Panc1 (cell line): ENCODE measurements around the gene RGPD8. TPM values are rescaled to one million over a fixed set of nuclear protein-coding genes. Genes with fewer than 3 reads are reported as not detected.
"Not testable (repeated sequence)": the region's sequence is repeated elsewhere in the genome, so short reads cannot be mapped to it uniquely, and the experiment has no call there.

ENCODE experiments used
- ATAC-seq: fragments of 200-7000 bp; cut with Tn5 transposase; 2 replicates; pipeline ENCODE4 v1.9.1; 2020; ENCODE audit warnings: mild to moderate bottlenecking, moderate library complexity
- BruUV-seq: library from RNA; stranded (reverse); fragments of 400-500 nt; replicated peaks from 2 replicates; lab custom pipeline; 2021; lab: Mats Ljungman, UMichigan
- CTCF ChIA-PET: fragments of 300-600 bp; sonication (Branson Sonifier 250); formaldehyde crosslinking; loops from one replicate; lab custom pipeline; 2022; ENCODE audit warnings: antibody characterized with exemption; lab: Charles Lee
- POLR2A ChIA-PET: fragments of 300-600 bp; sonication (Branson Sonifier 250); formaldehyde crosslinking; loops from one replicate; lab custom pipeline; 2022; ENCODE audit warnings: antibody characterized with exemption; lab: Charles Lee
- DNase-seq: peaks from one replicate; pipeline ENCODE4 v3.0.0-alpha.2; 2010; ENCODE audit warnings: low read depth, low spot score
- H3K27ac ChIP-seq: 2 replicates; pipeline ENCODE4 v1.5.1; 2011; ENCODE audit warnings: mild to moderate bottlenecking, low read length, inconsistent platforms
- H3K27me3 ChIP-seq: fragments of 200-500 bp; sonication (Bioruptor generic); 2 replicates; pipeline ENCODE4 v1.6.0; 2014; ENCODE audit warnings: low read length, inconsistent platforms; ENCODE audit not compliant: control insufficient read depth, insufficient read depth
- H3K36me3 ChIP-seq: fragments of 200-500 bp; sonication (Bioruptor generic); 2 replicates; pipeline ENCODE4 v1.5.1; 2014; ENCODE audit warnings: inconsistent platforms, mild to moderate bottlenecking, low read length, moderate library complexity; ENCODE audit not compliant: control insufficient read depth, insufficient read depth
- H3K4me1 ChIP-seq: 2 replicates; pipeline ENCODE4 v1.5.1; 2011; ENCODE audit warnings: inconsistent platforms, mild to moderate bottlenecking, low read length, moderate library complexity; ENCODE audit not compliant: control insufficient read depth, insufficient read depth
- H3K4me3 ChIP-seq, 2 experiments: 2 replicates each; pipeline ENCODE4 v1.5.1; 2011 to 2012; ENCODE audit warnings: low read depth in 2 of 2, low read length in 2 of 2, mild to moderate bottlenecking in 2 of 2, inconsistent platforms in 1 of 2, moderate library complexity in 1 of 2
- H3K9me3 ChIP-seq: fragments of 200-500 bp; sonication (Bioruptor generic); 2 replicates; pipeline ENCODE4 v1.5.1; 2014; ENCODE audit warnings: low read depth, mild to moderate bottlenecking, inconsistent platforms, low read length, moderate library complexity; ENCODE audit not compliant: control insufficient read depth, insufficient read depth
- CTCF ChIP-seq: fragments of 450-650 bp; IDR thresholded peaks from 2 replicates; pipeline ENCODE4 v1.5.1; 2017; ENCODE audit warnings: mild to moderate bottlenecking
- POLR2AphosphoS5 ChIP-seq: IDR thresholded peaks from 2 replicates; pipeline ENCODE4 v1.6.1; 2012; ENCODE audit warnings: mild to moderate bottlenecking, low read depth, low read length, moderate library complexity
- REST ChIP-seq, 2 experiments: IDR thresholded peaks; 2 replicates each; pipeline ENCODE4 v1.6.1; 2011 to 2012; ENCODE audit warnings: low read depth in 2 of 2, control low read depth in 1 of 2, low read length in 1 of 2, mild to moderate bottlenecking in 1 of 2, moderate library complexity in 1 of 2; ENCODE audit not compliant: insufficient read depth in 1 of 2
- SIN3A ChIP-seq: IDR thresholded peaks from 2 replicates; pipeline ENCODE4 v1.6.1; 2012; ENCODE audit warnings: low read depth, mild to moderate bottlenecking, low read length, moderate library complexity, borderline replicate concordance; ENCODE audit not compliant: insufficient read depth
- TCF7L2 ChIP-seq: IDR thresholded peaks from 2 replicates; pipeline ENCODE4 v1.6.1; 2011; ENCODE audit warnings: mild to moderate bottlenecking, low read depth, low read length, inconsistent platforms
- in situ Hi-C: cut with HindIII; loops from 2 replicates; pipeline ENCODE4 v1.10.0; 2016; ENCODE audit warnings: low sequenced_read_pairs, low pct_unique_long_range_greater_than_20kb
- intact Hi-C: fragments of 100-400 bp; cut with micrococcal nuclease; formaldehyde crosslinking; loops from one replicate; pipeline ENCODE4 v1.10.0; 2022; ENCODE audit not compliant: unreplicated experiment
- total RNA-seq: library from RNA; stranded (reverse); gene quantifications from one replicate; pipeline ENCODE4 v1.2.1, GENCODE V29; 2021; ENCODE audit not compliant: unreplicated experiment

RGPD8 gene
- total RNA-seq, 1 experiment from 2014 or later, result 20.9 TPM

GRCh38 chr2:112352292-112352691 is 81.2 kb downstream of the RGPD8 start:
- in situ Hi-C loops, H3K36me3 ChIP-seq, H3K4me3 ChIP-seq, POLR2A ChIA-PET, DNase-seq, ATAC-seq, H3K27ac ChIP-seq, H3K9me3 ChIP-seq, H3K27me3 ChIP-seq, CTCF ChIA-PET, H3K4me1 ChIP-seq, intact Hi-C loops, BruUV-seq: not testable (repeated sequence)

- intact Hi-C loops, result no loop called here
- Histone ChIP-seq H3K4me3 (no peak overlapping the region), H3K9me3 (no peaks in the 10 kb centered on the region), H3K36me3 (no peaks in the 10 kb centered on the region), H3K27ac (no peak overlapping the region), H3K27me3 (no peaks in the 10 kb centered on the region), H3K4me1 (no peaks in the 10 kb centered on the region)
- in situ Hi-C loops, result no loop called here
- ATAC-seq (peak; percentile 81), DNase-seq (no peak)
- ChIA-PET CTCF (no interaction called here), POLR2A (no interaction called here)
- TF ChIP-seq SIN3A (no peak), POLR2AphosphoS5 (no peak), CTCF (peak; percentile 48), TCF7L2 (no peak), REST (IDR thresholded peaks at IDR 0.05; ENCODE audit: insufficient read depth in 1 of 2, low read depth in 2 of 2, low read length in 1 of 2) (no peak)
- no TSS peak for BruUV-seq
Observed at GRCh38 chr2:112345030-112346027, 88.1 kb downstream of the RGPD8 start.
